ENCODE measurements around the gene OR4E1.

The OR4E1 gene

DNA sequence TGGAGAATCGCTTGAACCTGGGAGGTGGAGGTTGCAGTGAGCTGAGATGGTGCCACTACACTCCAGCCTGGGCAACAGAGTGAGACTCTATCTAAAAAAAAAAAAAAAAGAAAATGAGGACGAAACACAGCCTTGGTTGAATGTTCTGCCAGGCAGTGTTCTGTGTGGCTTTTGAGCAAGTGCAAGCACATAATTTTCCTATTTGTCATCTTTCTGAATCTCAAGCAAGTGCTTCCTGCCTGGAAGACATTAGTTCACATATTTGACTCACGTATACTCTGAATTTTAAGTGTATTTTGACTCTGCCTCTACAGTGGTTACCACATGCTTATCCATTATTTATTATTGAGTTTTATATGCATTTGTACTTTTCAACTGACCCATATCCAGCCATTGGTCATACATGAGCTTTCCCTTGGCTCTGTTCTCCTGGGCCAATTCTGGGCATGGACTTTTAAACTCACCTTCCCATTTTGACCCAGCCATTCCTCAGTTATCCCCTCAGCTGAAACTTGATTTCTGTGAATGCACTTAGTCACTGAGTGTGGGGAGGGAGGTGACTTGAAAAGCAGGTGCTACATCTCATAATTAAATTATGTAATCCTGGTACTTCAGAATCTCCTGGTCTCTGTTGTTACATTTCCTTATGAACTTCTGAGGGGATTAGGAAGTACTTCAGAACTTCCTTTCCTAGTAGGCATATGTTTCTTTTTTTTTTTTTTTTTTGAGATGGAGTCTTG lies 47.0 kb downstream of the OR4E1 start:
- Histone ChIP-seq H3K4me3 (no peak overlapping the region), H3K27me3 (no peaks in the 10 kb centered on the region), H3K9me3 (no peaks in the 10 kb centered on the region), H3K36me3 (no peaks in the 10 kb centered on the region), H3K4me1 (no peaks in the 10 kb centered on the region), H3K27ac (no peak overlapping the region)
- intact Hi-C loops (cut with DNase I; ENCODE audit: low total_unique reads): no loop called here
- TF ChIP-seq, protein P1, sequence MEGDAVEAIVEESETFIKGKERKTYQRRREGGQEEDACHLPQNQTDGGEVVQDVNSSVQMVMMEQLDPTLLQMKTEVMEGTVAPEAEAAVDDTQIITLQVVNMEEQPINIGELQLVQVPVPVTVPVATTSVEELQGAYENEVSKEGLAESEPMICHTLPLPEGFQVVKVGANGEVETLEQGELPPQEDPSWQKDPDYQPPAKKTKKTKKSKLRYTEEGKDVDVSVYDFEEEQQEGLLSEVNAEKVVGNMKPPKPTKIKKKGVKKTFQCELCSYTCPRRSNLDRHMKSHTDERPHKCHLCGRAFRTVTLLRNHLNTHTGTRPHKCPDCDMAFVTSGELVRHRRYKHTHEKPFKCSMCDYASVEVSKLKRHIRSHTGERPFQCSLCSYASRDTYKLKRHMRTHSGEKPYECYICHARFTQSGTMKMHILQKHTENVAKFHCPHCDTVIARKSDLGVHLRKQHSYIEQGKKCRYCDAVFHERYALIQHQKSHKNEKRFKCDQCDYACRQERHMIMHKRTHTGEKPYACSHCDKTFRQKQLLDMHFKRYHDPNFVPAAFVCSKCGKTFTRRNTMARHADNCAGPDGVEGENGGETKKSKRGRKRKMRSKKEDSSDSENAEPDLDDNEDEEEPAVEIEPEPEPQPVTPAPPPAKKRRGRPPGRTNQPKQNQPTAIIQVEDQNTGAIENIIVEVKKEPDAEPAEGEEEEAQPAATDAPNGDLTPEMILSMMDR (IDR thresholded peaks at IDR 0.05): no peak
- DNase-seq: no peak
